ENCODE measurements around the gene HSH2D.

DNA sequence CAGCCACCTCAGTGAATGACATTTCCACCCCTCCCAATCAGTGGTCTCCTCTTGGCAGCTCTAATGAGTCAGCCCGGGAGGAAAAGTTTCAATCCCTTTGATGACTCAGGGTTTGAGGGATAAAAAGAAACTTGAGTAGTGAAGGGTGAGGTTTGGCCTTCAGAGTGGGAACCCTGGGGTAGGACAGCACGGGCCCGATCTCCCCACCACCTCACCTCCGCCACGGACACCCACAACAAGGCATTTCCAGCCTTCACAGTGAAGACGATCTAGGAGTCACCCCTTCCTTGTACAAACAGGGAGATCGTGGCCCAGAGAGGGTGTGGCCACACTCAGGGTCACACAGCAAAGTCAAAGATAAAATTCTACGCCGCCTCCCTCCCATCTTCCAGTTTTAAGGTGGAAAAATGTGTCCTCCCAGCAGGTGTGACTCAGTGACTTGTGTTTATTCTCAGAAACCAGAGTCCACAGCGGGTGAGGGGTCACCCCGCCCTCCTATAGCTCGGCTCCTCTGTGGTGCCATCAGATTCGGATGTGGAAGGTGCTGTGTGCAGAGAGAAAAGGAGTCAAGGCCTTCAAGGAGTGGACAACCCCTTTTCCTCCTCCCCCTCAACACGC lies 17.6 kb downstream of the HSH2D start:
- no peak for TF ChIP-seq POLR2A (IDR thresholded peaks at IDR 0.05)
- TF ChIP-seq, protein P1, sequence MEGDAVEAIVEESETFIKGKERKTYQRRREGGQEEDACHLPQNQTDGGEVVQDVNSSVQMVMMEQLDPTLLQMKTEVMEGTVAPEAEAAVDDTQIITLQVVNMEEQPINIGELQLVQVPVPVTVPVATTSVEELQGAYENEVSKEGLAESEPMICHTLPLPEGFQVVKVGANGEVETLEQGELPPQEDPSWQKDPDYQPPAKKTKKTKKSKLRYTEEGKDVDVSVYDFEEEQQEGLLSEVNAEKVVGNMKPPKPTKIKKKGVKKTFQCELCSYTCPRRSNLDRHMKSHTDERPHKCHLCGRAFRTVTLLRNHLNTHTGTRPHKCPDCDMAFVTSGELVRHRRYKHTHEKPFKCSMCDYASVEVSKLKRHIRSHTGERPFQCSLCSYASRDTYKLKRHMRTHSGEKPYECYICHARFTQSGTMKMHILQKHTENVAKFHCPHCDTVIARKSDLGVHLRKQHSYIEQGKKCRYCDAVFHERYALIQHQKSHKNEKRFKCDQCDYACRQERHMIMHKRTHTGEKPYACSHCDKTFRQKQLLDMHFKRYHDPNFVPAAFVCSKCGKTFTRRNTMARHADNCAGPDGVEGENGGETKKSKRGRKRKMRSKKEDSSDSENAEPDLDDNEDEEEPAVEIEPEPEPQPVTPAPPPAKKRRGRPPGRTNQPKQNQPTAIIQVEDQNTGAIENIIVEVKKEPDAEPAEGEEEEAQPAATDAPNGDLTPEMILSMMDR (IDR thresholded peaks at IDR 0.05), result no peak
